Thoracic aorta (tissue), 2 donors: Measurements from ENCODE around the gene MEG3. TPM values are rescaled to one million over a fixed set of nuclear protein-coding genes. Genes with fewer than 3 reads are reported as not detected.

ENCODE experiments used
- ATAC-seq: fragments of 150-250 bp; one replicate; pipeline ENCODE4 v1.8.0; 2017; ENCODE audit warnings: low read depth; ENCODE audit not compliant: insufficient number of reproducible peaks, low FRiP score
- DNase-seq: peaks from one replicate; pipeline ENCODE4 v3.0.0-alpha.2; 2020; ENCODE audit warnings: low spot score
- H3K27ac ChIP-seq, 2 donors: fragments of 200-600 bp; sonication (generic); 1 replicate in 1 of 2; 2 replicates in 1 of 2; pipeline ENCODE4 v1.5.1; 2016; ENCODE audit warnings: mild to moderate bottlenecking in 2 of 2, moderate library complexity in 2 of 2
- H3K27me3 ChIP-seq: fragments of 200-600 bp; sonication (generic); replicated peaks from 2 replicates; pipeline ENCODE4 v1.6.0; 2016; ENCODE audit warnings: mild to moderate bottlenecking; ENCODE audit not compliant: insufficient read depth
- H3K36me3 ChIP-seq: fragments of 200-600 bp; sonication (generic); one replicate; pipeline ENCODE4 v1.5.1; 2016
- H3K4me1 ChIP-seq, 2 donors: fragments of 200-600 bp; sonication (generic); 1 replicate in 1 of 2; 2 replicates in 1 of 2; pipeline versions ENCODE4 v1.5.1 to v1.6.0; 2016; ENCODE audit warnings: low read depth in 2 of 2, mild to moderate bottlenecking in 1 of 2; ENCODE audit not compliant: control insufficient read depth in 1 of 2
- H3K4me3 ChIP-seq: fragments of 200-600 bp; sonication (generic); 2 replicates; pipeline ENCODE4 v1.5.1; 2016; ENCODE audit warnings: mild to moderate bottlenecking
- H3K9me3 ChIP-seq: fragments of 200-600 bp; sonication (generic); 2 replicates; pipeline ENCODE4 v1.5.1; 2016
- CTCF ChIP-seq: fragments of 200-600 bp; sonication (generic); IDR thresholded peaks from one replicate; pipeline ENCODE4 v1.5.1; 2019; ENCODE audit warnings: antibody characterized with exemption
- total RNA-seq, 2 donors: library from RNA; depleted of rRNA; stranded (reverse); fragments of >200 nt; gene quantifications; one replicate each; pipeline versions ENCODE4 v1.1.0 to v1.2.3, GENCODE V29; 2016

MEG3 gene
- total RNA-seq, 2 donors from 2014 or later = 127 to 153 TPM

GRCh38 chr14:100893760-100894159, 67.8 kb downstream of the MEG3 start:
- no peak for DNase-seq
- Histone ChIP-seq H3K4me1 (no peaks in the 10 kb centered on the region), H3K36me3 (no peaks in the 10 kb centered on the region), H3K4me3 (no peak overlapping the region), H3K27ac (no peak overlapping the region), H3K27me3 (no peaks in the 10 kb centered on the region), H3K9me3 (no peaks in the 10 kb centered on the region)
- no peak for TF ChIP-seq CTCF
- no peak for ATAC-seq

GRCh38 chr14:100894416-100894815, 68.5 kb downstream of the MEG3 start:
- H3K9me3 ChIP-seq = no peaks in the 10 kb centered on the region
- H3K36me3 ChIP-seq = no peaks in the 10 kb centered on the region
- ATAC-seq (no peak), DNase-seq (no peak)
- H3K4me1 ChIP-seq = no peaks in the 10 kb centered on the region
- H3K27ac ChIP-seq = no peak overlapping the region
- H3K27me3 ChIP-seq = no peaks in the 10 kb centered on the region
- TF ChIP-seq CTCF = no peak
- H3K4me3 ChIP-seq = no peak overlapping the region

GRCh38 chr14:100895411-100895810, 69.5 kb downstream of the MEG3 start:
- no peak overlapping the region for H3K27ac ChIP-seq
- no peak overlapping the region for H3K4me3 ChIP-seq
- ATAC-seq = no peak
- H3K9me3 ChIP-seq = no peaks in the 10 kb centered on the region
- TF ChIP-seq CTCF = no peak
- no peak for DNase-seq
- H3K36me3 ChIP-seq = no peaks in the 10 kb centered on the region
- H3K27me3 ChIP-seq = no peaks in the 10 kb centered on the region
- no peaks in the 10 kb centered on the region for H3K4me1 ChIP-seq

- TF ChIP-seq CTCF = no peak
- H3K9me3 ChIP-seq = no peaks in the 10 kb centered on the region
- no peak overlapping the region for H3K27ac ChIP-seq
- no peaks in the 10 kb centered on the region for H3K4me1 ChIP-seq
- ATAC-seq (no peak), DNase-seq (no peak)
- H3K4me3 ChIP-seq = no peak overlapping the region
- H3K36me3 ChIP-seq = no peaks in the 10 kb centered on the region
- no peaks in the 10 kb centered on the region for H3K27me3 ChIP-seq
Measured at GRCh38 chr14:100896369-100897060, 70.6 kb downstream of the MEG3 start.

- DNase-seq = no peak
Measured at GRCh38 chr14:100898465-100898864, 72.5 kb downstream of the MEG3 start.

More at GRCh38 chr14:100898465-100898864, 72.5 kb downstream of the MEG3 start:
- no peaks in the 10 kb centered on the region for H3K36me3 ChIP-seq
- TF ChIP-seq CTCF = no peak
- H3K4me1 ChIP-seq = no peaks in the 10 kb centered on the region
- no peak overlapping the region for H3K27ac ChIP-seq
- no peaks in the 10 kb centered on the region for H3K27me3 ChIP-seq
- no peaks in the 10 kb centered on the region for H3K9me3 ChIP-seq
- ATAC-seq = no peak
- no peak overlapping the region for H3K4me3 ChIP-seq
